H1 (cell line): ENCODE results near the gene PCYT2. TPM values are rescaled to one million over a fixed set of nuclear protein-coding genes. Genes with fewer than 3 reads are reported as not detected.

ENCODE experiments used
- CTCF ChIA-PET: fragments of 300-600 bp; sonication (Branson Sonifier 250); formaldehyde crosslinking; loops from one replicate; lab custom pipeline; 2021; ENCODE audit not compliant: partially characterized antibody; lab: Charles Lee
- POLR2A ChIA-PET: fragments of 300-600 bp; sonication (Branson Sonifier 250); formaldehyde crosslinking; loops from one replicate; lab custom pipeline; 2021; ENCODE audit warnings: inconsistent platforms; ENCODE audit not compliant: partially characterized antibody; lab: Charles Lee
- DNase-seq, 2 experiments: peaks; one replicate each; pipeline versions ENCODE4 v3.0.0 to v3.0.0-alpha.2; 2010 to 2022; ENCODE audit warnings: low spot score in 2 of 2, low read depth in 1 of 2, mixed read lengths in 1 of 2
- FAIRE-seq: peaks from 2 replicates; lab custom pipeline; 2011; peaks lifted over from hg19 to GRCh38; lab: Jason Lieb, UNC
- H2AFZ ChIP-seq: 2 replicates; pipeline ENCODE4 v1.8.1; 2012; ENCODE audit warnings: low read length, inconsistent platforms
- H2AK5ac ChIP-seq: 2 replicates; pipeline ENCODE4 v1.6.1; 2013; ENCODE audit warnings: low read depth, low read length
- H2BK120ac ChIP-seq: replicated peaks from 2 replicates; pipeline ENCODE3; 2013; ENCODE audit warnings: low read depth, low read length, inconsistent platforms
- H2BK12ac ChIP-seq: 2 replicates; pipeline ENCODE4 v1.6.1; 2013; ENCODE audit warnings: low read depth, low read length
- H2BK15ac ChIP-seq: 2 replicates; pipeline ENCODE4 v1.6.1; 2013; ENCODE audit warnings: low read length
- H2BK20ac ChIP-seq: 2 replicates; pipeline ENCODE4 v1.6.1; 2013; ENCODE audit warnings: low read length
- H2BK5ac ChIP-seq: 2 replicates; pipeline ENCODE4 v1.6.1; 2013; ENCODE audit warnings: low read depth, low read length
- H3K14ac ChIP-seq: 2 replicates; pipeline ENCODE4 v1.6.1; 2013; ENCODE audit warnings: inconsistent platforms; ENCODE audit not compliant: insufficient read length
- H3K18ac ChIP-seq: 2 replicates; pipeline ENCODE4 v1.6.1; 2013; ENCODE audit warnings: low read length; ENCODE audit errors: extremely low read depth
- H3K23ac ChIP-seq: 2 replicates; pipeline ENCODE4 v1.6.1; 2013; ENCODE audit warnings: inconsistent platforms; ENCODE audit not compliant: insufficient read length
- H3K23me2 ChIP-seq: 2 replicates; pipeline ENCODE4 v1.6.1; 2013; ENCODE audit warnings: low read depth, low read length
- H3K27ac ChIP-seq: 2 replicates; pipeline ENCODE4 v1.6.1; 2011; ENCODE audit warnings: low read depth, low read length, inconsistent platforms
- H3K27me3 ChIP-seq, 4 experiments: replicated peaks in 1 of 4; 1 replicate in 1 of 4; 2 replicates in 3 of 4; pipeline versions ENCODE4 v1.6.1 to v1.8.1; 2011 to 2013; ENCODE audit warnings: low read length in 3 of 4, mild to moderate bottlenecking in 3 of 4, inconsistent platforms in 2 of 4, mixed read lengths in 2 of 4, moderate library complexity in 1 of 4; ENCODE audit not compliant: control insufficient read depth in 3 of 4, insufficient read depth in 3 of 4; ENCODE audit errors: extremely low read depth in 1 of 4
- H3K36me3 ChIP-seq, 4 experiments: 2 replicates each; pipeline versions ENCODE4 v1.6.1 to v1.8.1; 2011 to 2013; ENCODE audit warnings: mild to moderate bottlenecking in 4 of 4, low read length in 3 of 4, moderate library complexity in 2 of 4, control low read depth in 1 of 4, inconsistent platforms in 1 of 4; ENCODE audit not compliant: insufficient read depth in 4 of 4, control insufficient read depth in 2 of 4
- H3K4ac ChIP-seq: replicated peaks from 2 replicates; pipeline ENCODE3; 2013; ENCODE audit warnings: low read length, low read depth, mixed read lengths, inconsistent platforms; ENCODE audit not compliant: insufficient read length
- H3K4me1 ChIP-seq, 4 experiments: replicated peaks in 1 of 4; 1 replicate in 1 of 4; 2 replicates in 3 of 4; pipeline versions ENCODE4 v1.6.1 to v1.8.1; 2011 to 2013; ENCODE audit warnings: low read length in 3 of 4, inconsistent platforms in 2 of 4, mixed read lengths in 1 of 4; ENCODE audit not compliant: insufficient read depth in 4 of 4, control insufficient read depth in 3 of 4
- H3K4me2 ChIP-seq, 2 experiments: 2 replicates each; pipeline versions ENCODE4 v1.6.1 to v1.8.1; 2011 to 2013; ENCODE audit warnings: low read depth in 2 of 2, low read length in 2 of 2, control low read depth in 1 of 2, inconsistent platforms in 1 of 2, mild to moderate bottlenecking in 1 of 2; ENCODE audit not compliant: insufficient read depth in 1 of 2
- H3K4me3 ChIP-seq, 4 experiments: fragments of 200-600, 300-600 bp in 1 of 4; sonication (generic), shearing (Covaris generic), sonication (Bioruptor Twin) in 1 of 4; 2 replicates each; pipeline versions ENCODE4 v1.5.1 to v1.8.1; 2011 to 2016; ENCODE audit warnings: low read length in 4 of 4, low read depth in 3 of 4, control low read depth in 2 of 4, inconsistent platforms in 2 of 4, mild to moderate bottlenecking in 2 of 4, mixed read lengths in 1 of 4, moderate library complexity in 1 of 4; ENCODE audit not compliant: insufficient read depth in 2 of 4; ENCODE audit errors: extremely low read depth in 1 of 4
- H3K56ac ChIP-seq: replicated peaks from 2 replicates; pipeline ENCODE3; 2013; ENCODE audit warnings: low read depth, mild to moderate bottlenecking, mixed read lengths, low read length, inconsistent platforms; ENCODE audit not compliant: insufficient read length
- H3K79me1 ChIP-seq: 2 replicates; pipeline ENCODE4 v1.6.1; 2013; ENCODE audit warnings: low read depth, low read length, control low read depth
- H3K79me2 ChIP-seq, 2 experiments: 2 replicates each; pipeline versions ENCODE4 v1.6.1 to v1.8.1; 2012 to 2013; ENCODE audit warnings: low read length in 2 of 2, mild to moderate bottlenecking in 2 of 2, inconsistent platforms in 1 of 2; ENCODE audit not compliant: insufficient read depth in 2 of 2, control insufficient read depth in 1 of 2
- H3K9ac ChIP-seq, 4 experiments: replicated peaks in 1 of 4; 1 replicate in 1 of 4; 2 replicates in 3 of 4; pipeline versions ENCODE4 v1.6.1 to v1.8.1; 2011 to 2013; ENCODE audit warnings: low read depth in 3 of 4, low read length in 3 of 4, control low read depth in 2 of 4, mild to moderate bottlenecking in 2 of 4, moderate library complexity in 2 of 4, inconsistent platforms in 1 of 4; ENCODE audit errors: extremely low read depth in 1 of 4
- H3K9me3 ChIP-seq, 2 experiments: 2 replicates each; pipeline versions ENCODE4 v1.6.1 to v1.8.1; 2012 to 2013; ENCODE audit warnings: mild to moderate bottlenecking in 2 of 2, moderate library complexity in 2 of 2, control low read depth in 1 of 2, inconsistent platforms in 1 of 2, low read depth in 1 of 2, low read length in 1 of 2, mixed read lengths in 1 of 2; ENCODE audit not compliant: insufficient read depth in 2 of 2
- H4K20me1 ChIP-seq, 2 experiments: replicated peaks in 1 of 2; 2 replicates each; pipeline versions ENCODE3 to v1.8.1; 2011 to 2013; ENCODE audit warnings: inconsistent platforms in 2 of 2, low read length in 2 of 2, mild to moderate bottlenecking in 1 of 2; ENCODE audit not compliant: insufficient read depth in 2 of 2, control insufficient read depth in 1 of 2
- H4K5ac ChIP-seq: 2 replicates; pipeline ENCODE4 v1.6.1; 2013; ENCODE audit warnings: low read length, low read depth, mixed read lengths, inconsistent platforms; ENCODE audit not compliant: insufficient read length
- H4K8ac ChIP-seq: 2 replicates; pipeline ENCODE4 v1.8.0; 2013; ENCODE audit warnings: mild to moderate bottlenecking, moderate library complexity, low read length, inconsistent platforms; ENCODE audit not compliant: insufficient read depth; ENCODE audit errors: extremely low read depth
- H4K91ac ChIP-seq: replicated peaks from 2 replicates; pipeline ENCODE3; 2013; ENCODE audit warnings: low read length, mixed read lengths, inconsistent platforms; ENCODE audit not compliant: insufficient read length
- RAD21 ChIP-seq, 2 experiments: IDR thresholded peaks in 1 of 2; conservative IDR thresholded peaks in 1 of 2; 2 replicates each; pipeline ENCODE4 v1.6.1; 2011; ENCODE audit warnings: low read depth in 2 of 2, low read length in 2 of 2, improper control_type of control experiment in 1 of 2, inconsistent platforms in 1 of 2, mild to moderate bottlenecking in 1 of 2, moderate library complexity in 1 of 2
- RFX5 ChIP-seq: IDR thresholded peaks from 2 replicates; pipeline ENCODE4 v1.6.1; 2011; ENCODE audit warnings: low read depth, low read length, improper control_type of control experiment, borderline replicate concordance
- SIX5 ChIP-seq: IDR thresholded peaks from 2 replicates; pipeline ENCODE4 v1.6.1; 2011; ENCODE audit warnings: mild to moderate bottlenecking, low read depth, low read length
- SUZ12 ChIP-seq: fragments of 200-600 bp; sonication (generic); IDR thresholded peaks from 2 replicates; pipeline ENCODE4 v1.6.1; 2012; ENCODE audit warnings: mild to moderate bottlenecking, inconsistent platforms, low read length, moderate library complexity, mixed read lengths
- WGBS, 2 experiments: shearing (Covaris generic) in 1 of 2; methylation state at CpG; one replicate each; pipeline versions ENCODE4 v1.1.6 to v1.1.7; 2013 to 2015; ENCODE audit warnings: low lambda C conversion rate in 2 of 2, mixed read lengths in 2 of 2, inconsistent platforms in 1 of 2, low coverage in 1 of 2, missing lambda C conversion rate in 1 of 2; ENCODE audit not compliant: insufficient replicate concordance in 2 of 2, insufficient coverage in 1 of 2, insufficient read length in 1 of 2; ENCODE audit errors: extremely low coverage in 1 of 2, missing lambda C conversion rate in 1 of 2; 5-methylcytosine and 5-hydroxymethylcytosine counted together
- polyA plus RNA-seq, 7 experiments: library from polyadenylated mRNA; depleted of rRNA in 3 of 7; stranded (reverse) in 5 of 7; unstranded in 2 of 7; fragments of >200 nt in 5 of 7; fragments of 200-250 nt in 2 of 7; gene quantifications; 1 replicate in 5 of 7; 2 replicates in 1 of 7; 4 replicates in 1 of 7; pipeline versions ENCODE4 v1.2.1 to v1.2.3, GENCODE V29; 2011 to 2013; ENCODE audit warnings: missing spikeins in 2 of 7, mixed read lengths in 2 of 7
- total RNA-seq: library from RNA; stranded (reverse); fragmentation: NEBNext Ultra II Directional; extraction: Animal tissue kit (Norgen Biotek cat#: 25700); gene quantifications from 2 replicates; pipeline ENCODE4 v1.2.1, GENCODE V29; 2021
- TF ChIP-seq, protein P1 (sequence below): IDR thresholded peaks from 2 replicates; pipeline ENCODE4 v1.6.1; 2012; ENCODE audit warnings: low read length, inconsistent platforms

The PCYT2 gene
- total and polyA plus RNA-seq, 2 of the 8 experiments (the other 6 are each of a cell fraction or from before 2014, with no cell fraction given) = 29.9 to 31.3 TPM

DNA sequence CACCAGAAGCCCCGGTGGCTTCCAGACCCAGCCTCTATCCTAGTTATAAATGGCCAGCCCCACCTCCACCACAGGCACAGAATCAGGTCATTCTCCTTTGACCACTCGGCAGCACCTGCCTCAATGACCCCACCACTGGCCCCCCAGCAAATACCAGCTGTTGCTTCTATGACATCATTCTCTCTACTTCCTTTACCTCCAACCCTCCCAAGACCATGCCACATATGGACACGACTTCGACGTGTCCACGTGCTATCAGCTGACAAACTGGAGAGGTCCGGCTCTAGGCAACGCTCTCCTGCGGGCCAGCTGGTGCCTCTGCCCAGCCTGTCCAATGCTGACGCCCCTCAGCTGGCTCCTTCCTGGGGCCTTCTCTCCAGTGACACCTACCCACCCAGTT, 25.7 kb downstream of the PCYT2 start:
- no peak overlapping the region for H3K18ac ChIP-seq
- 0 out of 7 replicates have a peak overlapping the region, but pooled peaks of 1 of the 4 experiments have one; percentile 11 for H3K9ac ChIP-seq
- H3K14ac ChIP-seq = no peak overlapping the region
- H3K23me2 ChIP-seq = peaks cover under 1% of the 10 kb centered on the region; the same call in 1 of the 2 replicates
- FAIRE-seq (no peak), DNase-seq (no peak)
- H3K23ac ChIP-seq = no peak overlapping the region
- peaks cover 15% of the 10 kb centered on the region for H3K79me1 ChIP-seq
- H2AFZ ChIP-seq = no peak overlapping the region
- H2BK20ac ChIP-seq = no peak overlapping the region
- H2BK5ac ChIP-seq = no peak overlapping the region
- no peak overlapping the region for H3K4me2 ChIP-seq
- H4K20me1 ChIP-seq = peaks cover 19 to 25% of the 10 kb centered on the region in 2 experiments
- no peak overlapping the region for H3K27ac ChIP-seq
- H3K79me2 ChIP-seq = peaks cover 4 to 29% of the 10 kb centered on the region in 2 experiments
- no peak overlapping the region for H2BK120ac ChIP-seq
- peaks cover 0 to 3% (median 1%) of the 10 kb centered on the region in 4 experiments; a peak in 5 of 7 replicates for H3K4me1 ChIP-seq
- no peak overlapping the region for H2AK5ac ChIP-seq
- no peaks in the 10 kb centered on the region for H3K27me3 ChIP-seq
- no peak overlapping the region for H4K5ac ChIP-seq
- H2BK12ac ChIP-seq = no peak overlapping the region
- H3K4me3 ChIP-seq = no peak overlapping the region
- no peak overlapping the region for H3K56ac ChIP-seq
- H3K4ac ChIP-seq = no peak overlapping the region
- WGBS, 2 experiments = 96% methylated on average over 10 of the region's 10 CpGs; no CpG with 5 or more reads in 1 of the 2 experiments
- H4K8ac ChIP-seq = no peak overlapping the region
- ChIA-PET CTCF (interaction anchor here (0.5 to 3.9 kb wide), 2 partner anchors 16 to 44 kb away, joined by 3 to 24 read pairs; partner anchors contain the start of gene ARHGDIA), POLR2A (interaction anchor here (1.1 to 12.3 kb wide), 11 partner anchors 7 to 177 kb away, joined by 3 to 151 read pairs (median 4); partner anchors contain the start of genes ARHGDIA, NPB and P4HB)
- no peak for TF ChIP-seq RFX5
- TF ChIP-seq, protein P1, sequence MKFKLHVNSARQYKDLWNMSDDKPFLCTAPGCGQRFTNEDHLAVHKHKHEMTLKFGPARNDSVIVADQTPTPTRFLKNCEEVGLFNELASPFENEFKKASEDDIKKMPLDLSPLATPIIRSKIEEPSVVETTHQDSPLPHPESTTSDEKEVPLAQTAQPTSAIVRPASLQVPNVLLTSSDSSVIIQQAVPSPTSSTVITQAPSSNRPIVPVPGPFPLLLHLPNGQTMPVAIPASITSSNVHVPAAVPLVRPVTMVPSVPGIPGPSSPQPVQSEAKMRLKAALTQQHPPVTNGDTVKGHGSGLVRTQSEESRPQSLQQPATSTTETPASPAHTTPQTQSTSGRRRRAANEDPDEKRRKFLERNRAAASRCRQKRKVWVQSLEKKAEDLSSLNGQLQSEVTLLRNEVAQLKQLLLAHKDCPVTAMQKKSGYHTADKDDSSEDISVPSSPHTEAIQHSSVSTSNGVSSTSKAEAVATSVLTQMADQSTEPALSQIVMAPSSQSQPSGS = no peak
- no peak for TF ChIP-seq SUZ12
- no peak for TF ChIP-seq RAD21 (IDR thresholded peaks at IDR 0.05 in 1 of 2, conservative IDR thresholded peaks at IDR 0.05 in 1 of 2; ENCODE audit: low read depth in 2 of 2, low read length in 2 of 2)
- no peak for TF ChIP-seq SIX5
- no peak overlapping the region for H2BK15ac ChIP-seq
- peaks cover 34 to 66% (median 41%) of the 10 kb centered on the region in 4 experiments for H3K36me3 ChIP-seq
- H4K91ac ChIP-seq = no peak overlapping the region
- no peaks in the 10 kb centered on the region for H3K9me3 ChIP-seq
